H9 (cell line): ENCODE results near the gene NEBL. TPM values are rescaled to one million over a fixed set of nuclear protein-coding genes. Genes with fewer than 3 reads are reported as not detected.

Experiments used
- DNase-seq: peaks from one replicate; pipeline ENCODE4 v3.0.0-alpha.2; 2017
- H2AFZ ChIP-seq: one replicate; pipeline ENCODE4 v1.6.1; 2013; ENCODE audit warnings: mild to moderate bottlenecking, low read length, control low read depth, moderate library complexity
- H2AK5ac ChIP-seq: 2 replicates; pipeline ENCODE4 v1.6.1; 2013; ENCODE audit warnings: low read length, control low read depth, mixed read lengths; ENCODE audit not compliant: insufficient read length
- H2BK120ac ChIP-seq: one replicate; pipeline ENCODE4 v1.6.1; 2013; ENCODE audit warnings: low read depth, mild to moderate bottlenecking, low read length, control low read depth, inconsistent platforms; ENCODE audit not compliant: poor library complexity, severe bottlenecking
- H2BK12ac ChIP-seq: 2 replicates; pipeline ENCODE4 v1.6.1; 2013; ENCODE audit warnings: low read length, control low read depth, mixed read lengths, low read depth; ENCODE audit not compliant: insufficient read length
- H2BK15ac ChIP-seq: 2 replicates; pipeline ENCODE4 v1.6.1; 2013; ENCODE audit warnings: low read depth, low read length, control low read depth
- H2BK20ac ChIP-seq: one replicate; pipeline ENCODE4 v1.6.1; 2013; ENCODE audit warnings: low read depth, mild to moderate bottlenecking, low read length, control low read depth, inconsistent platforms; ENCODE audit not compliant: poor library complexity, severe bottlenecking
- H2BK5ac ChIP-seq: 2 replicates; pipeline ENCODE4 v1.6.1; 2013; ENCODE audit warnings: low read length, control low read depth, mixed read lengths; ENCODE audit not compliant: insufficient read length
- H3K14ac ChIP-seq: 2 replicates; pipeline ENCODE4 v1.6.1; 2013; ENCODE audit warnings: low read length, control low read depth; ENCODE audit not compliant: insufficient read depth
- H3K18ac ChIP-seq: 2 replicates; pipeline ENCODE4 v1.6.1; 2013; ENCODE audit warnings: low read depth, mild to moderate bottlenecking, mixed read lengths, low read length, control low read depth; ENCODE audit not compliant: insufficient read length
- H3K23ac ChIP-seq: 2 replicates; pipeline ENCODE4 v1.6.1; 2013; ENCODE audit warnings: low read length, control low read depth, mixed read lengths, low read depth; ENCODE audit not compliant: insufficient read length
- H3K23me2 ChIP-seq: 2 replicates; pipeline ENCODE4 v1.6.1; 2013; ENCODE audit warnings: low read depth, mild to moderate bottlenecking, mixed read lengths, low read length, control low read depth; ENCODE audit not compliant: insufficient read length, poor library complexity, severe bottlenecking
- H3K27ac ChIP-seq: 2 replicates; pipeline ENCODE4 v1.5.1; 2013; ENCODE audit warnings: low read length, control low read depth, mixed read lengths, low read depth; ENCODE audit not compliant: insufficient read length
- H3K27me3 ChIP-seq: 2 replicates; pipeline ENCODE4 v1.6.1; 2013; ENCODE audit warnings: low read length, control low read depth, inconsistent platforms; ENCODE audit not compliant: insufficient read depth
- H3K4ac ChIP-seq: 2 replicates; pipeline ENCODE4 v1.6.1; 2013; ENCODE audit warnings: low read depth, mild to moderate bottlenecking, control low read depth, inconsistent platforms, low read length, moderate library complexity
- H3K4me1 ChIP-seq: 2 replicates; pipeline ENCODE4 v1.6.1; 2013; ENCODE audit warnings: low read length, control low read depth, inconsistent platforms; ENCODE audit not compliant: insufficient read depth
- H3K4me2 ChIP-seq: 2 replicates; pipeline ENCODE4 v1.6.1; 2013; ENCODE audit warnings: low read length, control low read depth, mixed read lengths; ENCODE audit not compliant: insufficient read length, insufficient read depth
- H3K56ac ChIP-seq: 2 replicates; pipeline ENCODE4 v1.6.1; 2013; ENCODE audit warnings: low read depth, mild to moderate bottlenecking, mixed read lengths, low read length, control low read depth; ENCODE audit not compliant: insufficient read length
- H3K79me1 ChIP-seq: 2 replicates; pipeline ENCODE4 v1.6.1; 2013; ENCODE audit warnings: low read depth, mild to moderate bottlenecking, moderate library complexity, low read length, control low read depth, inconsistent platforms; ENCODE audit not compliant: insufficient read depth, poor library complexity, severe bottlenecking
- H3K79me2 ChIP-seq: 2 replicates; pipeline ENCODE4 v1.6.1; 2013; ENCODE audit warnings: low read length, control low read depth, inconsistent platforms; ENCODE audit not compliant: insufficient read depth
- H3K9ac ChIP-seq: 2 replicates; pipeline ENCODE4 v1.6.1; 2013; ENCODE audit warnings: low read length, control low read depth, mixed read lengths; ENCODE audit not compliant: insufficient read length; ENCODE audit errors: extremely low read depth
- H3K9me3 ChIP-seq: one replicate; pipeline ENCODE4 v1.6.1; 2013; ENCODE audit warnings: low read depth, low read length, inconsistent platforms; ENCODE audit not compliant: control insufficient read depth
- H3T11ph ChIP-seq: one replicate; pipeline ENCODE4 v1.6.1; 2013; ENCODE audit warnings: mild to moderate bottlenecking, low read length, control low read depth, inconsistent platforms
- H4K20me1 ChIP-seq: one replicate; pipeline ENCODE4 v1.6.1; 2013; ENCODE audit not compliant: control insufficient read depth, insufficient read length, insufficient read depth
- H4K5ac ChIP-seq: 2 replicates; pipeline ENCODE4 v1.6.1; 2013; ENCODE audit warnings: low read depth, mild to moderate bottlenecking, mixed read lengths, low read length, control low read depth; ENCODE audit not compliant: insufficient read length
- H4K8ac ChIP-seq: replicated peaks from 2 replicates; pipeline ENCODE4 v1.6.1; 2013; ENCODE audit warnings: low read length, control low read depth, mixed read lengths, low read depth; ENCODE audit not compliant: insufficient read length
- H4K91ac ChIP-seq: 2 replicates; pipeline ENCODE4 v1.6.1; 2013; ENCODE audit warnings: low read depth, mild to moderate bottlenecking, moderate library complexity, mixed read lengths, low read length, control low read depth; ENCODE audit not compliant: insufficient read length
- H3K27ac Mint-ChIP-seq, 3 experiments: 2 replicates in 2 of 3; 3 replicates in 1 of 3; pipeline ENCODE4 v1.8.0; 2020 to 2021; ENCODE audit warnings: mixed read lengths in 3 of 3, mild to moderate bottlenecking in 1 of 3, moderate library complexity in 1 of 3
- H3K27me3 Mint-ChIP-seq: 2 replicates; pipeline ENCODE4 v1.8.0; 2021; ENCODE audit warnings: low read depth, mild to moderate bottlenecking, moderate library complexity, mixed read lengths
- H3K36me3 Mint-ChIP-seq, 3 experiments: 2 replicates in 2 of 3; 3 replicates in 1 of 3; pipeline ENCODE4 v1.8.0; 2020 to 2021; ENCODE audit warnings: low read depth in 3 of 3, mixed read lengths in 3 of 3; ENCODE audit not compliant: insufficient read depth in 1 of 3
- H3K4me1 Mint-ChIP-seq, 2 experiments: 2 replicates each; pipeline ENCODE4 v1.8.0; 2020; ENCODE audit warnings: mixed read lengths in 2 of 2
- H3K4me3 Mint-ChIP-seq, 2 experiments: 2 replicates in 1 of 2; 3 replicates in 1 of 2; pipeline ENCODE4 v1.8.0; 2020 to 2021; ENCODE audit warnings: mild to moderate bottlenecking in 2 of 2, mixed read lengths in 2 of 2, moderate library complexity in 1 of 2
- H3K9me3 Mint-ChIP-seq, 2 experiments: 2 replicates in 1 of 2; 3 replicates in 1 of 2; pipeline ENCODE4 v1.8.0; 2020; ENCODE audit warnings: mild to moderate bottlenecking in 2 of 2, mixed read lengths in 2 of 2, moderate library complexity in 1 of 2
- WGBS: extraction: QIAGEN DNeasy Blood & Tissue Kit; methylation state at CpG from one replicate; pipeline ENCODE4 v1.1.7; 2013; ENCODE audit warnings: missing lambda C conversion rate, low lambda C conversion rate, mixed read lengths; ENCODE audit not compliant: insufficient read length; ENCODE audit errors: extremely low coverage; 5-methylcytosine and 5-hydroxymethylcytosine counted together
- total RNA-seq: library from RNA; stranded (reverse); gene quantifications from 2 replicates; pipeline ENCODE4 v1.2.1, GENCODE V29; 2021
- TF ChIP-seq, protein P1 (sequence below): fragments of 200-600 bp; sonication (generic); conservative IDR thresholded peaks from 3 replicates; pipeline ENCODE4 v1.8.0; 2021; ENCODE audit warnings: antibody characterized with exemption, mild to moderate bottlenecking

Gene NEBL
- total RNA-seq, 1 experiment from 2014 or later = 20.9 TPM

- DNase-seq = no peak
- Histone ChIP-seq H4K20me1 (no peaks in the 10 kb centered on the region), H2BK15ac (no peak overlapping the region), H4K91ac (no peak overlapping the region), H3K18ac (no peak overlapping the region), H3K9me3 (no peaks in the 10 kb centered on the region), H3K9ac (no peak overlapping the region), H3K56ac (no peak overlapping the region), H2AK5ac (no peak overlapping the region), H3K27me3 (no peaks in the 10 kb centered on the region), H3K14ac (no peak overlapping the region), H3K4me2 (no peak overlapping the region), H3K79me1 (no peaks in the 10 kb centered on the region), H3T11ph (no peak overlapping the region), H2BK5ac (no peak overlapping the region), H3K4ac (no peak overlapping the region), H3K23ac (no peak overlapping the region), H3K4me1 (no peaks in the 10 kb centered on the region), H2BK120ac (no peak overlapping the region), H4K5ac (no peak overlapping the region), H3K79me2 (no peaks in the 10 kb centered on the region), H2BK20ac (no peak overlapping the region), H3K27ac (no peak overlapping the region), H3K23me2 (no peaks in the 10 kb centered on the region), H2AFZ (no peak overlapping the region), H2BK12ac (no peak overlapping the region), H4K8ac (no peak overlapping the region)
- no CpG with 5 or more reads among the region's 4 CpGs for WGBS
- TF ChIP-seq, protein P1, sequence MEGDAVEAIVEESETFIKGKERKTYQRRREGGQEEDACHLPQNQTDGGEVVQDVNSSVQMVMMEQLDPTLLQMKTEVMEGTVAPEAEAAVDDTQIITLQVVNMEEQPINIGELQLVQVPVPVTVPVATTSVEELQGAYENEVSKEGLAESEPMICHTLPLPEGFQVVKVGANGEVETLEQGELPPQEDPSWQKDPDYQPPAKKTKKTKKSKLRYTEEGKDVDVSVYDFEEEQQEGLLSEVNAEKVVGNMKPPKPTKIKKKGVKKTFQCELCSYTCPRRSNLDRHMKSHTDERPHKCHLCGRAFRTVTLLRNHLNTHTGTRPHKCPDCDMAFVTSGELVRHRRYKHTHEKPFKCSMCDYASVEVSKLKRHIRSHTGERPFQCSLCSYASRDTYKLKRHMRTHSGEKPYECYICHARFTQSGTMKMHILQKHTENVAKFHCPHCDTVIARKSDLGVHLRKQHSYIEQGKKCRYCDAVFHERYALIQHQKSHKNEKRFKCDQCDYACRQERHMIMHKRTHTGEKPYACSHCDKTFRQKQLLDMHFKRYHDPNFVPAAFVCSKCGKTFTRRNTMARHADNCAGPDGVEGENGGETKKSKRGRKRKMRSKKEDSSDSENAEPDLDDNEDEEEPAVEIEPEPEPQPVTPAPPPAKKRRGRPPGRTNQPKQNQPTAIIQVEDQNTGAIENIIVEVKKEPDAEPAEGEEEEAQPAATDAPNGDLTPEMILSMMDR = no peak
- no peak overlapping the region for H3K4me3 Mint-ChIP-seq
- no peaks in the 10 kb centered on the region for H3K27me3 Mint-ChIP-seq
- no peak overlapping the region for H3K27ac Mint-ChIP-seq
- no peaks in the 10 kb centered on the region for H3K9me3 Mint-ChIP-seq
- no peaks in the 10 kb centered on the region for H3K4me1 Mint-ChIP-seq
- H3K36me3 Mint-ChIP-seq = no peaks in the 10 kb centered on the region
Observed at GRCh38 chr10:20919481-20919880, 22.4 kb upstream of the NEBL start.
